OCI-LY1 (cell line): Measurements from ENCODE around the gene ALDH1A1.

Source experiments
- H2AFZ ChIP-seq: fragments of 200-600 bp; sonication (generic), shearing (Covaris generic); 2 replicates; pipeline ENCODE4 v1.6.0; 2014; ENCODE audit warnings: antibody characterized with exemption, mild to moderate bottlenecking, low read length
- H3F3A ChIP-seq: fragments of 200-600 bp; sonication (generic), shearing (Covaris generic); 2 replicates; pipeline ENCODE4 v1.6.0; 2014; ENCODE audit warnings: mild to moderate bottlenecking, antibody characterized with exemption, low read length, moderate library complexity; ENCODE audit not compliant: insufficient read depth
- H3K27ac ChIP-seq: fragments of 200-600 bp; sonication (generic); 2 replicates; pipeline ENCODE4 v1.5.1; 2014; ENCODE audit warnings: low read length, mixed run types, mild to moderate bottlenecking, low read depth; ENCODE audit not compliant: poor library complexity, severe bottlenecking
- H3K27me3 ChIP-seq: fragments of 200-600 bp; sonication (generic); 2 replicates; pipeline ENCODE4 v1.6.0; 2014; ENCODE audit warnings: antibody characterized with exemption, mild to moderate bottlenecking, low read length, moderate library complexity; ENCODE audit not compliant: insufficient read depth
- H3K36me3 ChIP-seq: fragments of 200-600 bp; sonication (generic); 2 replicates; pipeline ENCODE4 v1.6.1; 2014; ENCODE audit warnings: mild to moderate bottlenecking, antibody characterized with exemption, low read length, moderate library complexity, mixed read lengths; ENCODE audit not compliant: insufficient read depth
- H3K4me1 ChIP-seq: fragments of 200-600 bp; sonication (generic); 2 replicates; pipeline ENCODE4 v1.5.1; 2014; ENCODE audit warnings: mild to moderate bottlenecking, low read length, moderate library complexity; ENCODE audit not compliant: insufficient read depth, severe bottlenecking
- H3K4me2 ChIP-seq: fragments of 200-600 bp; sonication (generic), shearing (Covaris generic); 2 replicates; pipeline ENCODE4 v1.6.1; 2014; ENCODE audit warnings: low read length
- H3K4me3 ChIP-seq: fragments of 200-600 bp; sonication (generic); 2 replicates; pipeline ENCODE4 v1.5.1; 2014; ENCODE audit warnings: low read length, low read depth, mild to moderate bottlenecking, mixed read lengths; ENCODE audit not compliant: poor library complexity, severe bottlenecking
- H3K79me2 ChIP-seq: fragments of 200-600 bp; shearing (Covaris generic); 2 replicates; pipeline ENCODE4 v1.6.1; 2016; ENCODE audit warnings: mixed run types, low read length, mixed read lengths; ENCODE audit not compliant: insufficient read depth
- H3K9ac ChIP-seq: fragments of 200-600 bp; sonication (generic), shearing (Covaris generic); 2 replicates; pipeline ENCODE4 v1.6.1; 2014; ENCODE audit warnings: mild to moderate bottlenecking, low read length, mixed read lengths
- H3K9me2 ChIP-seq: fragments of 200-600 bp; sonication (generic), shearing (Covaris generic); 2 replicates; pipeline ENCODE4 v1.6.1; 2014; ENCODE audit warnings: low read depth, mild to moderate bottlenecking, low read length, mixed read lengths
- H3K9me3 ChIP-seq: fragments of 200-600 bp; shearing (Covaris generic); 2 replicates; pipeline ENCODE4 v1.6.1; 2014; ENCODE audit warnings: low read length, mixed read lengths
- H4K20me1 ChIP-seq: fragments of 200-600 bp; sonication (generic), shearing (Covaris generic); 2 replicates; pipeline ENCODE4 v1.6.0; 2016; ENCODE audit warnings: mild to moderate bottlenecking, low read length; ENCODE audit not compliant: insufficient read depth
- CTCF ChIP-seq: fragments of 200-600 bp; sonication (generic), shearing (Covaris generic); IDR thresholded peaks from 2 replicates; pipeline ENCODE4 v1.5.1; 2017; ENCODE audit warnings: mild to moderate bottlenecking, antibody characterized with exemption, low read length, moderate library complexity, mixed read lengths
- EZH2 ChIP-seq: fragments of 200-600 bp; sonication (generic), shearing (Covaris generic); IDR thresholded peaks from 2 replicates; pipeline ENCODE4 v1.8.0; 2017; ENCODE audit warnings: borderline replicate concordance, mixed run types, mild to moderate bottlenecking, antibody characterized with exemption, low read length, moderate library complexity, mixed read lengths

Gene ALDH1A1

GRCh38 chr9:72886386-72886785 lies 66.5 kb downstream of the ALDH1A1 start:
- Histone ChIP-seq H3K9me2 (no peaks in the 10 kb centered on the region), H3K4me2 (no peak overlapping the region), H4K20me1 (no peaks in the 10 kb centered on the region), H3K9me3 (no peaks in the 10 kb centered on the region), H3K4me1 (no peaks in the 10 kb centered on the region), H3K27ac (no peak overlapping the region), H3K9ac (no peak overlapping the region), H3K27me3 (no peaks in the 10 kb centered on the region), H3F3A (no peaks in the 10 kb centered on the region), H3K79me2 (no peaks in the 10 kb centered on the region), H3K4me3 (no peak overlapping the region), H3K36me3 (no peaks in the 10 kb centered on the region), H2AFZ (no peak overlapping the region)
- TF ChIP-seq EZH2 (no peak), CTCF (no peak)

GRCh38 chr9:72884508-72884907 lies 68.3 kb downstream of the ALDH1A1 start:
- TF ChIP-seq CTCF, result no peak
- TF ChIP-seq EZH2, result no peak
- Histone ChIP-seq H3K27me3 (no peaks in the 10 kb centered on the region), H3K27ac (no peak overlapping the region), H3K9me2 (no peaks in the 10 kb centered on the region), H3K79me2 (no peaks in the 10 kb centered on the region), H3K9me3 (no peaks in the 10 kb centered on the region), H3K9ac (no peak overlapping the region), H3K4me3 (no peak overlapping the region), H2AFZ (no peak overlapping the region), H4K20me1 (no peaks in the 10 kb centered on the region), H3K36me3 (no peaks in the 10 kb centered on the region), H3K4me2 (no peak overlapping the region), H3K4me1 (no peaks in the 10 kb centered on the region), H3F3A (no peaks in the 10 kb centered on the region)

GRCh38 chr9:72883875-72884274 lies 69.0 kb downstream of the ALDH1A1 start:
- H4K20me1 ChIP-seq, result no peaks in the 10 kb centered on the region
- no peak overlapping the region for H3K4me2 ChIP-seq
- no peak overlapping the region for H3K4me3 ChIP-seq
- no peak overlapping the region for H3K27ac ChIP-seq
- TF ChIP-seq CTCF (no peak), EZH2 (no peak)
- H3K4me1 ChIP-seq, result no peaks in the 10 kb centered on the region
- H2AFZ ChIP-seq, result no peak overlapping the region
- H3K9ac ChIP-seq, result no peak overlapping the region
- H3K27me3 ChIP-seq, result no peaks in the 10 kb centered on the region
- H3K9me2 ChIP-seq, result no peaks in the 10 kb centered on the region
- H3F3A ChIP-seq, result no peaks in the 10 kb centered on the region
- no peaks in the 10 kb centered on the region for H3K9me3 ChIP-seq
- no peaks in the 10 kb centered on the region for H3K79me2 ChIP-seq
- no peaks in the 10 kb centered on the region for H3K36me3 ChIP-seq
